WTC11 (cell line): ENCODE data around the gene CXorf65.

Source experiments
- ATF6 ChIP-seq: sonication (generic); formaldehyde crosslinking; IDR thresholded peaks from 2 replicates; pipeline ENCODE4 v1.8.1; 2023; ENCODE audit warnings: mild to moderate bottlenecking, missing genetic modification reagents
- CTCF ChIP-seq: fragments of 200-600 bp; IDR thresholded peaks from 2 replicates; pipeline ENCODE4 v1.8.0; 2022; ENCODE audit warnings: antibody characterized with exemption
- FOXP1 ChIP-seq: sonication (generic); formaldehyde crosslinking; IDR thresholded peaks from 2 replicates; pipeline ENCODE4 v1.8.0; 2022; ENCODE audit warnings: missing genetic modification reagents, mild to moderate bottlenecking, moderate library complexity, borderline replicate concordance
- NR1H2 ChIP-seq: sonication (generic); formaldehyde crosslinking; IDR thresholded peaks from 2 replicates; pipeline ENCODE4 v1.9.0; 2021; ENCODE audit warnings: mild to moderate bottlenecking, moderate library complexity, missing genetic modification reagents
- NR2C2 ChIP-seq: sonication (generic); formaldehyde crosslinking; IDR thresholded peaks from 2 replicates; pipeline ENCODE4 v1.8.0; 2022; ENCODE audit warnings: mild to moderate bottlenecking, missing genetic modification reagents
- TEAD4 ChIP-seq: sonication (generic); formaldehyde crosslinking; IDR thresholded peaks from 2 replicates; pipeline ENCODE4 v1.8.0; 2022; ENCODE audit warnings: mild to moderate bottlenecking, missing genetic modification reagents
- TF ChIP-seq, protein P1 (sequence below): fragments of 250-450 bp; sonication (Bioruptor Pico); IDR thresholded peaks from 2 replicates; pipeline ENCODE4 v2.1.2; 2022; ENCODE audit warnings: mild to moderate bottlenecking, moderate library complexity
- TF ChIP-seq, protein P2 (sequence below): sonication (generic); formaldehyde crosslinking; IDR thresholded peaks from 2 replicates; pipeline ENCODE4 v1.8.0; 2022; ENCODE audit warnings: mild to moderate bottlenecking, missing genetic modification reagents

DNA sequence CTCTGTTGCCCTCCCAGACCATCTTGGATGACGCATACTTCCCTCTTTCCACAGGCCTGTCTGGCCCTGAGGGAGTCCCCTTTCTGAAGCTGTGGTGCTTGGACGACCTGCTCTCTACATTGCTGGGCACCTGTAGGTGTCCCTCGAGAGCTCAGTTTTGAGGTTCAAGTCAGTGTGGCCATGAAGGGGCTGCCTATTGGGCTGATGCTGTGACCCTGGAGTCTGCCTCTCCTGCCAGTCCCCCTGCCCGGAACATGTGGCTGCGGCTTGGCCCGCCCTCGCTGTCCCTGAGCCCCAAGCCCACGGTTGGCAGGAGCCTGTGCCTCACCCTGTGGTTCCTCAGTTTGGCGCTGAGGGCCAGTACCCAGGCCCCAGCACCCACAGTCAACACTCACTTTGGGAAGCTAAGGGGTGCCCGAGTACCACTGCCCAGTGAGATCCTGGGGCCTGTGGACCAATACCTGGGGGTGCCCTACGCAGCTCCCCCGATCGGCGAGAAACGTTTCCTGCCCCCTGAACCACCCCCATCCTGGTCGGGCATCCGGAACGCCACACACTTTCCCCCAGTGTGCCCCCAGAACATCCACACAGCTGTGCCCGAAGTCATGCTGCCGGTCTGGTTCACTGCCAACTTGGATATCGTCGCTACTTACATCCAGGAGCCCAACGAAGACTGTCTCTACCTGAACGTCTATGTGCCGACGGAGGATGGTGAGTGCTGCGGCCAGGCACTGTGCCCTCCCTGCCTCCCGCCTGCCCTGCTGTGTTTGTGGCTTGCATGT, 41.1 kb upstream of the CXorf65 start:
- TF ChIP-seq ATF6 (CRISPR knock-in tag) (no peak), CTCF (no peak), NR2C2 (no peak), FOXP1 (no peak), NR1H2 (CRISPR knock-in tag) (no peak), TEAD4 (CRISPR knock-in tag) (no peak)
- TF ChIP-seq, protein P1, sequence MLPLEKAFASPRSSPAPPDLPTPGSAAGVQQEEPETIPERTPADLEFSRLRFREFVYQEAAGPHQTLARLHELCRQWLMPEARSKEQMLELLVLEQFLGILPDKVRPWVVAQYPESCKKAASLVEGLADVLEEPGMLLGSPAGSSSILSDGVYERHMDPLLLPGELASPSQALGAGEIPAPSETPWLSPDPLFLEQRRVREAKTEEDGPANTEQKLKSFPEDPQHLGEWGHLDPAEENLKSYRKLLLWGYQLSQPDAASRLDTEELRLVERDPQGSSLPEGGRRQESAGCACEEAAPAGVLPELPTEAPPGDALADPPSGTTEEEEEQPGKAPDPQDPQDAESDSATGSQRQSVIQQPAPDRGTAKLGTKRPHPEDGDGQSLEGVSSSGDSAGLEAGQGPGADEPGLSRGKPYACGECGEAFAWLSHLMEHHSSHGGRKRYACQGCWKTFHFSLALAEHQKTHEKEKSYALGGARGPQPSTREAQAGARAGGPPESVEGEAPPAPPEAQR (CRISPR knock-in tag): no peak
- TF ChIP-seq, protein P2, sequence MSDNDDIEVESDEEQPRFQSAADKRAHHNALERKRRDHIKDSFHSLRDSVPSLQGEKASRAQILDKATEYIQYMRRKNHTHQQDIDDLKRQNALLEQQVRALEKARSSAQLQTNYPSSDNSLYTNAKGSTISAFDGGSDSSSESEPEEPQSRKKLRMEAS (CRISPR knock-in tag): no peak
